ENCODE measurements around the gene RUFY3.
A peak's percentile ranks its signal among the peaks of the same experiment; 100 is the strongest.
"Not testable (repeated sequence)": the region's sequence is repeated elsewhere in the genome, so short reads cannot be mapped to it uniquely, and the experiment has no call there.

The RUFY3 gene

DNA sequence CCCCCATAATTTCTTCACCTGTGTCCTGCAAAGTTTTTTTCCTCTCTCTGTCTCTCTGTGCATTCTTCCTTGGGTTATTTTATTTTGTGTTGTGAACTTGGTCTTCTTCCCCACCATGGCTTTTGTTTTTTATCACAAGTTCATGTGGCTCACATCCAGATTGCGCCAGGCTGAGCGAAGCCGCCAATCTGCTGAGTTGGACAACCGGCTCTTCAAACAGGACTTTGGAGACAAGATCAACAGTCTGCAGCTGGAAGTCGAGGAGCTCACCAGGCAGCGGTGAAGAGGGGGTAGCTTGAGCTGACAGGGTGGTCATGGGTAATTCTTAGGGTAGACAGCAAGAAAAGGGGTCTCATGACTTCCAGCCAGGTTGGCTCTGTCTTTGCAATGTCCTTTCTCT, 71.9 kb downstream of the RUFY3 start:
- no peak for DNase-seq

- DNase-seq, result no peak
Observed at GRCh38 chr4:70801265-70801809, 79.6 kb downstream of the RUFY3 start.

DNA sequence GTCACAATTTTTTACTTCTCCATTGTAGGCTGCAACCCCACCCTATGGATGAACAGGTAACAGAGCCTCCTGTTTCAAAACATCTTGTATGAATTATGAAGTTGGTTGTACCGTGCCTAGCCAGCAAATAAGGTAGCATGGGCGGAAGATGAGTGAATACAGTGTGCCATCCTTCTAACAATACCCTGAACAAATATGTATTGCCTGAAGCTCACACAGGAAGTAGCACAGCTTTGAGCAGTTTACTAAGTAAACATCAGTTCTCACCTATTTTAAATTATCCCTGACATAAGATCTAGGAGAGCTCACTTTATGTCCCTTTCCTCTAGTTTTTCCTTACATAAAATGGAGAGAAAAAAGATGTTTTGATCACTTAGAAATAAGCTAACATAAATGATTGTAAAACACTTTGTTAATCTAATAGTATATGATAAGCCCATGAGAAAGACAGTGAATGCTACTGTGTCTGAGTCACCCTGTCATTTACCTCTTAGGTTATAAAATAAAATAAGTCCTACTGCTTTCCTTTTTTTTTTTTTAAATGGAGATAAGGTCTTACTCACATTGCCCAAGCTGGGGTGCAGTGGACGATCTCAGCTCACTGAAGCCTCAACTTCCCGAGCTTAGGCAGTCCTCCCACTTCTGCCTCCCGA, 81.3 kb downstream of the RUFY3 start:
- no peak for DNase-seq

DNA sequence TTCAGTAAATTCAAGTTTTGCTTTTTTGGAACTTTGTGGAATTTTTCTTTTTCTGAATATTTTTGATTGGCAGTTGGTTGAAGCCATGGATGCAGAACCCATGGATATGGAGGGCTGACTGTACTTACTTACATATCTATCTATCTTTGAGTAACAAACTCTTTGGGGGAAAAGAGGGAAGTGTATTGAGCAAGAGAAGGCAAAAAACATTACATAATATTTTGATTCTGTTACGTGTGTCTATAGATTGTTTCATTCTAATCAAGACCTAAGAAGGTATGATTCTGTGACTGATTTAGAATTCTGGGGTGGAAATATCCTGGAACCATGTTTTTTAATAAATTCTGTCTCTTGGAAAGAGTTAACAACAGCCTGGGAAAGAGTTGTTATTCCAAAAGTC, 86.4 kb downstream of the RUFY3 start:
- no peak for DNase-seq

GRCh38 chr4:70815370-70815769, 93.6 kb downstream of the RUFY3 start:
- DNase-seq, result no peak

GRCh38 chr4:70816894-70817293, 95.1 kb downstream of the RUFY3 start:
- no peak for DNase-seq

GRCh38 chr4:70818173-70818855, 96.5 kb downstream of the RUFY3 start:
- no peak for DNase-seq

- no peak for DNase-seq
Observed at GRCh38 chr4:70818921-70819320, 97.2 kb downstream of the RUFY3 start.

DNA sequence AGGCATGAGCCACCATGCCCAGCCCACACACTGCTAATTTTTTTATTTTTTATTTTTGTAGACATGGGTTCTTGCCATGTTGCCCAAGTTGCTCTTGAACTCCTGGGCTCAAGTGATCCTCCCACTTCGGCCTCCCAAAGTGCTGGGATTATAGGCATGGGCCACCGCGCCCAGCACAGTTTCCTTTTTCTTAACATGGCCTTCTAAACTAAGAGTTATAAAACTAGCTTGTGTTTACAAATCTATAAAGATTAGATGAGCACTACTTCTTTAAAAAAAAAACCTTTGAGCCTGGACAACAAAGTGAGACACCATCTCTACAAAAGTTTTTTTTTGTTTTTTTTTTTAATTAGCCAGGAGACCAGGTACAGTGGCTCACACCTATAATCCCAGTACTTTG, 107.3 kb downstream of the RUFY3 start:
- DNase-seq, result no peak

GRCh38 chr4:70829492-70829891, 107.7 kb downstream of the RUFY3 start:
- no peak for DNase-seq

DNA sequence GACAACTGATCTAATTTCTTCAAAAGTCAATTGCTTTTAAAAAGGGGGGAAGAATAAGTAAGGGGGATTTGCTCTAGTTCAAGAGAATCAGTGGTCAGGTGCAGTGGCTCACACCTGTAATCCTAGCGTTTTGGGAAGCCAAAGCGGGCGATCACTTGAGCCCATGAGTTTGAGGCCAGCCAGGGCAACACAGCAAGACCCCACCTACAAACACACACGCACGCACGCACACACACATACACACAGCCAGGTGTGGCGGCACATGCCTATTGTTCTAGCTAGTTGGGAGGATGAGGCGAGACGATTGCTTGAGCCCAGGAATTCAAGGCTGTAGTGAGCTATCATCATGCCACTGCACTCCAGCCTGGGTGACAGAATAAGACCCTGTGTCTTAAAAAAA, 108.3 kb downstream of the RUFY3 start:
- DNase-seq, result no peak

DNA sequence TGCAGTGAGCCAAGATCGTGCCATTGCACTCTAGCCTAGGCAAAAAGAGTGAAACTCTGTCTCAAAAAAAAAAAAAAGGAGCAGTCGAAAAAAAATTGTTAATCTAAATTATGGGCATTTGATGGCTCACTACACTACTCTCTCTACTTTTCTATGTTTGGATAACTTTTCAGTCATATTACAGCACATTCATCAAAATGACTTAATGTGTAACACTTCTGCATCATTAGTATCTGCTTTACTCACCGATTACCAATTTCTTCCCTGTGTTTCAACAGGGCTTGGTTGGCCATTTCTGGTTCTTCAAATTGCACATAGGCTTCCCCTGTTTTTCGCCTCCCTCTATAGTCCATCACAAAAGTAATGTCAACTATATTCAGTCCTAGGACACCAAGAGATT, 109.5 kb downstream of the RUFY3 start:
- DNase-seq, result no peak

- no peak for DNase-seq
Observed at GRCh38 chr4:70833675-70834074, 111.9 kb downstream of the RUFY3 start.

DNA sequence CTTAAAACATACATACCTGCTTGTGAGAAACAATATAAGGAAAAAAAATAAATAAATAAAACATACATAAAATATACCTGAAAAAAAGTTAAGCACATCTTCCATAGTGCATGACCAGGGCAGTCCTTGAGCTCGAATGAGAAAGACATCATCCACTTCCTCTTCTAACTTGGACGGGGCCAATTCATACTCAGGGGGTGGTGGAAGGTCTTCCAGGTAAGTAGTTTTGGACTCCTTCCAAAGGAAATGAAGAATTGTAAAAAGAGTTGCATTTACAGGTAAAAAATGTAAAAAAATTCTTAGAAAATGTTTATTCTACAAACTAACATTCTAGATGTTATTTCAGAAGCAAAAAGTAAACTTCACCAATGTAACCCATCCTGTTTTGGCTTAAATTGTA, 114.3 kb downstream of the RUFY3 start:
- no peak for DNase-seq

DNA sequence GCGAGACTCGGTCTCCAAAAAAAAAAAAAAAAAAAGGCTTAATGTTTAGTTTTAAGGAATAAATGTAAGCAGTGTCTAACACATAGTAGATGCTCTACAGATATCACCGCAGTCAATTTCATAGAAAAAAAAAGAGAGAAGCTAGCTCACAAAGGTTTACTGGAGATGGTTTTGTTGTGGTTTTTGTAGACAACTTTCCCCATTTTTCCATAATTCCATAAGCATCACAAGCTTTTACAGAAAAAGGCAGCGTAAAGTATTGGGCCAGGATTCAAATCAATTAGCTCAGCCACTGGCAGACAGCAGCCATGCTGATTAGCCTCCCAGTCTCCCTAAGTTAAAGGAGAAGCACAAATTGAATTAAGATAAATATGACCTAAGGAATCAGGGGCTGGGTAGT, 116.4 kb downstream of the RUFY3 start:
- DNase-seq, result no peak

- peak; percentile 52 for DNase-seq
Observed at GRCh38 chr4:70838666-70839588, 117.2 kb downstream of the RUFY3 start.

- peak; percentile 91 for DNase-seq
Observed at GRCh38 chr4:70839589-70840093, 117.9 kb downstream of the RUFY3 start, which contains the start of gene GRSF1. Gene GRSF1, minus strand, starts transcription at chr4:70839890. Its CDS starts 63 bp downstream, at chr4:70839827.

DNA sequence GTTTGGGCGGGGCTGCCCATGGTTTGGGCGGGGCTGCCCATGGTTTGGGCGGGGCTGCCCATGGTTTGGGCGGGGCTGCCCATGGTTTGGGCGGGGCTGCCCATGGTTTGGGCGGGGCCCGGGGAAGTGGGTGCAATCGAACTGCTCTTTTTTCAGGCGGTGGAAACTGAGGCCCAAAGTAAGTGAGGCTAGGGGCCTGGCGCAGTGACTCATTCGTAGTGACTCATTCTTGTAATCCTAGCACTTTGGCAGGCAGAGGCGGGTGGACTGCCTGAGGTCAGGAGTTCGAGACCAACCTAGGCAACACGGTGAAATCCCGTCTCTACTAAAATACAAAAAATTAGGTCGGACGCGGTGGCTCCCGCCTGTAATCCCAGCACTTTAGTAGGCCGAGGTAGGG, 118.4 kb downstream of the RUFY3 start:
- DNase-seq, result not testable (repeated sequence)

- not testable (repeated sequence) for DNase-seq
Observed at GRCh38 chr4:70840631-70841030, 118.9 kb downstream of the RUFY3 start.

GRCh38 chr4:70841211-70841610, 119.4 kb downstream of the RUFY3 start:
- DNase-seq, result no peak

GRCh38 chr4:70841951-70842350, 120.2 kb downstream of the RUFY3 start:
- DNase-seq, result no peak

DNA sequence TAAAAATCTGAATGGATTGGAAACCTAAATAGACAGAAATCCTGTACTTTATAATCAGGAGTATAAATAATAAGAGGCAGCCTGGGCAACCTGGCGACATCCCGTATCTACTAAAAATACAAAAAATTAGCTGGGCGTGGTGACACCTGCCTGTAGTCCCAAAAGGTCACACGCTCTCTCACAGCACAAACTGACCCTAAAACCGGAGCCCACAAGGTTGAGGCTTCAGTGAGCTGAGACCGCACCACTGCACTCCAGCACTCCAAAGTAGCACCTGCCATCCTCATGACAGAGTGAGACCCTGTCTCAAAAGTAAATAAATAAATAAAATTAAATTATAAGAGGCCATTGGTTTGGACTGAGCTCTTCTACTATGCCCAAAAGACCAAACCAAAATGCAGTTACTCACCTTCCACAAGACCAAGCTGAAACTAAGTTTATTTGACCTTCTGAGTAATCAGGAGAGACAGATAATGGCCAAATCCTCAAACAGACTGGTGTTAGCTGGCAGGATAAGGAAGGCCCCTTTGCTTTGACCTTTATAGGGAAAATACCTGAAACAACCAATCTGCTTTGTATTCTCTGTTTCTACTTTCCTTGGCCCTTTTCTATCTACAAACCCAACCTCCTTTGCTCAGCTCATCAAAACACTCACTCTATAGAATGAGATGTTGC, 121.1 kb downstream of the RUFY3 start:
- DNase-seq, result no peak

Data from midbrain (tissue), 1 donor.